Measurements from ENCODE around the gene KRTAP22-1. TPM values are rescaled to one million over a fixed set of nuclear protein-coding genes. Genes with fewer than 3 reads are reported as not detected.

The KRTAP22-1 gene
- total RNA-seq, result not detected in 2 replicates

GRCh38 chr21:30600787-30601186 is at the start of gene KRTAP22-1:
Gene KRTAP22-1 (plus strand): TSS chr21:30601087.

GRCh38 chr21:30561264-30561895 is 39.5 kb upstream of the KRTAP22-1 start, which contains the start of gene KRTAP19-7:
Gene KRTAP19-7 (minus strand): TSS chr21:30561314. CDS start chr21:30561289, 25 bp downstream.

DNA sequence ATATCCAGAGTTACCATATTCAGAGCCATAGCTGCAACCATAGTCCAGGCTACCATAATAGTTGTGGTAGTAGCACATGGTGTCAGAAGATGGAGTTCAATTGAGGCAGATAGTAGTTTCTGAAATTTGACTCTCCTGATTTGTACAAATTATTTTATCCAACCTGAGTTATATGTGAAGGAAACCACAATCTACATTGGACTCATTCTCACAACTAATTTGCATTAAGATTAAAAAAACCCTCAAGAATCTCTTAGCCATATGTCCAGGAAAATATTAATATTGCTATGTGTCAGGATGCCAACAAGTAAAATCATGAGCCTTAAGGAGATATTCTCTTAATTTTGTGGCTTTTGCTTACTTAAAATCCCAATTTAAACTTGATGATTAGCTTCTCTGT is 10.6 kb upstream of the KRTAP22-1 start, which contains the start of gene KRTAP22-2:
Gene KRTAP22-2, minus strand, starts transcription at position 101 of the 400 bp plus-strand sequence.

DNA sequence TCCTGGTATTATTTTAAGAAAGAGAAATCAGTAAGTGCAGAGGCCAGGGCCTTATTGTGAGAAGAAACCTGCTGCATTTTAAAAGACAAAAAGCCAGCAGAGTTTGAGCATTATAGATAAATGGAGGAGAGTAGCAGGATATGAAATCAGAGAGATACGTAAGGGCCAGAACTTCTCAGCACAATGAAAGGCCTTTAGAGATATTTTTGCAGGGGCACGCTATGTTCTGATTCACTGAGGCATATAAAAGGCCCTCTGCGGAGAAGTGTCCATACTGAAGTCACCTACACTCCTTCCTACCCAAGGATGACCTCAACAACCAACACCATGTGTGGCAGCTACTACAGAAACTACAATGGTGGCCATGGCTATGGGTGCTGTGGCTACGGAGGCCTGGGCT is 8.7 kb upstream of the KRTAP22-1 start, which contains the start of gene KRTAP6-3:
Gene KRTAP6-3, plus strand, starts transcription at position 301 of the 400 bp plus-strand sequence. Its CDS starts 6 bp downstream, at position 307.

GRCh38 chr21:30598802-30599201 is 2.1 kb upstream of the KRTAP22-1 start, which contains the start of gene KRTAP6-2:
Gene KRTAP6-2 (minus strand): TSS chr21:30598902. CDS start chr21:30598874, 28 bp downstream.

DNA sequence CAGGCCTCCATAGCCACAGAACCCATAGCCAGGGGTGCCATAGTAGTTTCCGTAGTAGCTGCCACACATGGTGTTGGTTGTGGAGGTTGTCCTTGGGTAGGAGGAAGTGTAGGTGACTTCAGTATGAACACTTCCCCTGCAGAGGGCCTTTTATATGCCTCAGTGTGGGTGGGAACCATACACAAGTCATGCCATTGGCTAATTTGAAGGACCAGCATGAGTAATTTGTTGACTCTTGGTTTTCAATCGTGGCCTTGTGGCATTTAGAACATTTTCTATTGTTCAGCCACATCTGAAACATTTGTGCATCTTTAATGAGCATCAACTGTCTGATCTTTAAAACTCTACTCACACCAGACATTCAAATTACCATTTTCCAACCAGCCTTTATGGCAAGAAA is 12.9 kb downstream of the KRTAP22-1 start, which contains the start of gene KRTAP6-1:
Gene KRTAP6-1, minus strand, starts transcription at position 95 of the 400 bp plus-strand sequence. Its CDS starts 26 bp downstream, at position 69.

DNA sequence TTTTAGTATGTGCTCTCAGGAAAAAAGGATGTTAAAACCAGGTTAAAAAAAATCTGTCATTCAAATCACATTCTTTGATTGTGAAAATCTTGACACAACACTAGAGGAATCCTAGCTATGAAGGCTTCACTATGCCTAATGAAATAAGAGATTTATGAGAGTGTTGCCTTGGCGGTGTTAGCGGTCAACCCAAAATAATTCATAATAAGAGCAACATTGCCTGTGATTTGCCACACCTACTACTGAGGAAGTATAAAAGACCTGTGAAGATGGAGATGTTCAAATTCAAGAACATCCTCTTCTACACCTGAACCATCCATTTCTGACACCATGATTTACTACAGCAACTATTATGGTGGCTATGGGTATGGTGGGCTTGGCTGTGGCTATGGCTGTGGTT is 15.2 kb downstream of the KRTAP22-1 start, which contains the start of gene KRTAP20-1:
Gene KRTAP20-1, plus strand, starts transcription at position 301 of the 400 bp plus-strand sequence. Its CDS starts 30 bp downstream, at position 331.

DNA sequence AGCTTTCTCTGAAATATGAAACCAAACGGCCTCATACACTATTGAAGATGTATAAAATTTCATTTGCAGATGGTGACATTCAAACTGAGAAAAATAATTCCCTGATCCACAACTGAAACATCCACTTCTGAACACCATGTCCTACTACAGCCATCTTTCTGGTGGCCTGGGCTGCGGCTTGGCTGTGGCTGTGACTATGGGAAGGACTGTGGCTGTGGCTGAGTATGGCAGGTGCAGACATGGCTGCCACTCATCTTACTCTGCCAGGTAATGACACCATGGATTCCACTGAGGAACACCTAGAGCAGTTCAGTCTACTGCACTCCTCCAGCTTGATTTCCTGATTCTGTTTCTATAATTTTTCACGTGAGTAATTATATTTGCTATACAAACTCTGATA is 19.6 kb downstream of the KRTAP22-1 start, which contains the start of gene KRTAP20-4:
Gene KRTAP20-4, plus strand, starts transcription at position 106 of the 400 bp plus-strand sequence.

GRCh38 chr21:30634906-30635305 is 34.0 kb downstream of the KRTAP22-1 start, which contains the start of gene KRTAP20-2:
Gene KRTAP20-2 (plus strand): TSS chr21:30635206. CDS start chr21:30635264, 58 bp downstream.

DNA sequence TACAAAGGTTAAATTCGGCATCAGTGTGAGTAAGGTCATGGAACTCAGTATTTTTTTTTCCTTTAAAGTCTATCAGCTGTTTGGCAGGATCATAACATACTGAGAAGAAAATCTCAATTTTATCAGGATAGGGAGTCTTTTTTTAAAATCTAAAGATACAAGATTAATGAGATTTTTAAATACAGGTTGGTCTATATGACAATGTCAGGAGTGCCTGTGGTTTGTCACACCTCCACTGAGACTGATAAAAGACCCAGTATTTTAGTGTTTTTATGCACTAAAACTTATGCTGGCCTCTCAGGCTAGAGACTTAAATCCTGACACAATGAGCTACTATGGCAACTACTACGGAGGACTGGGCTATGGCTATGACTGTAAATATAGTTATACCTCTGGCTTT is 41.7 kb downstream of the KRTAP22-1 start, which contains the start of gene KRTAP20-3:
Gene KRTAP20-3, plus strand, starts transcription at position 301 of the 400 bp plus-strand sequence.

Other genes starting within 250 kb of the KRTAP22-1 start
- not detected in 2 replicates for gene KRTAP13-2, start 228.8 kb upstream of the KRTAP22-1 start, total RNA-seq
- not detected in 2 replicates for gene KRTAP13-1, start 205.1 kb upstream of the KRTAP22-1 start, total RNA-seq
- not detected in 2 replicates for gene KRTAP13-3, start 175.2 kb upstream of the KRTAP22-1 start, total RNA-seq
- not detected in 2 replicates for gene KRTAP13-4, start 170.9 kb upstream of the KRTAP22-1 start, total RNA-seq
- not detected in 2 replicates for gene KRTAP15-1, start 160.8 kb upstream of the KRTAP22-1 start, total RNA-seq
- gene KRTAP19-1, start 120.7 kb upstream of the KRTAP22-1 start, total RNA-seq, result not detected in 2 replicates
- gene KRTAP19-2, start 113.7 kb upstream of the KRTAP22-1 start, total RNA-seq, result not detected in 2 replicates
- gene KRTAP19-3, start 109.1 kb upstream of the KRTAP22-1 start, total RNA-seq, result not detected in 2 replicates
- gene KRTAP19-4, start 103.9 kb upstream of the KRTAP22-1 start, total RNA-seq, result not detected in 2 replicates
- not detected in 2 replicates for gene KRTAP19-5, start 98.9 kb upstream of the KRTAP22-1 start, total RNA-seq
- gene KRTAP19-6, start 59.2 kb upstream of the KRTAP22-1 start, total RNA-seq, result not detected in 2 replicates
- not detected in 2 replicates for gene KRTAP19-7, start 39.8 kb upstream of the KRTAP22-1 start, total RNA-seq
- not detected in 2 replicates for gene KRTAP22-2, start 10.7 kb upstream of the KRTAP22-1 start, total RNA-seq
- gene KRTAP6-3, start 8.6 kb upstream of the KRTAP22-1 start, total RNA-seq, result not detected in 2 replicates
- not detected in 2 replicates for gene KRTAP6-2, start 2.2 kb upstream of the KRTAP22-1 start, total RNA-seq
- gene KRTAP6-1, start 12.8 kb downstream of the KRTAP22-1 start, total RNA-seq, result not detected in 2 replicates
- not detected in 2 replicates for gene KRTAP20-1, start 15.3 kb downstream of the KRTAP22-1 start, total RNA-seq
- gene KRTAP20-4, start 19.5 kb downstream of the KRTAP22-1 start, total RNA-seq, result not detected in 2 replicates
- gene KRTAP20-2, start 34.1 kb downstream of the KRTAP22-1 start, total RNA-seq, result not detected in 2 replicates
- gene KRTAP20-3, start 41.8 kb downstream of the KRTAP22-1 start, total RNA-seq, result not detected in 2 replicates
- gene KRTAP21-3, start 117.7 kb downstream of the KRTAP22-1 start, total RNA-seq, result not detected in 2 replicates
- not detected in 2 replicates for gene KRTAP21-2, start 146.2 kb downstream of the KRTAP22-1 start, total RNA-seq
- gene KRTAP21-1, start 154.3 kb downstream of the KRTAP22-1 start, total RNA-seq, result not detected in 2 replicates
- gene KRTAP8-1, start 212.2 kb downstream of the KRTAP22-1 start, total RNA-seq, result not detected in 2 replicates
- not detected in 2 replicates for gene KRTAP7-1, start 228.7 kb downstream of the KRTAP22-1 start, total RNA-seq

All from bronchus fibroblast of lung (primary cell).